WTC11 (cell line): ENCODE results near the gene PPM1K.

ENCODE experiments used
- CREM ChIP-seq: sonication (generic); formaldehyde crosslinking; IDR thresholded peaks from 2 replicates; pipeline ENCODE4 v1.8.1; 2022; ENCODE audit warnings: mild to moderate bottlenecking, missing genetic modification reagents, moderate library complexity
- CTCF ChIP-seq: fragments of 200-600 bp; IDR thresholded peaks from 2 replicates; pipeline ENCODE4 v1.8.0; 2022; ENCODE audit warnings: antibody characterized with exemption
- FOXK1 ChIP-seq: sonication (generic); formaldehyde crosslinking; IDR thresholded peaks from 2 replicates; pipeline ENCODE4 v1.8.0; 2022; ENCODE audit warnings: mild to moderate bottlenecking, moderate library complexity, missing genetic modification reagents
- FOXP4 ChIP-seq: sonication (generic); formaldehyde crosslinking; IDR thresholded peaks from 2 replicates; pipeline ENCODE4 v1.8.0; 2022; ENCODE audit warnings: mild to moderate bottlenecking, missing genetic modification reagents
- ZNF263 ChIP-seq: sonication (generic); formaldehyde crosslinking; IDR thresholded peaks from 2 replicates; pipeline ENCODE4 v1.8.1; 2022; ENCODE audit warnings: low read depth, mild to moderate bottlenecking, moderate library complexity, missing genetic modification reagents
- ZNF317 ChIP-seq: sonication (generic); formaldehyde crosslinking; IDR thresholded peaks from 2 replicates; pipeline ENCODE4 v1.8.1; 2023; ENCODE audit warnings: low read depth, mild to moderate bottlenecking, moderate library complexity, missing genetic modification reagents, borderline replicate concordance

- TF ChIP-seq CTCF (no peak), ZNF263 (CRISPR knock-in tag) (no peak), FOXP4 (CRISPR knock-in tag) (no peak), ZNF317 (CRISPR knock-in tag) (no peak), FOXK1 (CRISPR knock-in tag) (no peak), CREM (CRISPR knock-in tag) (no peak)
Measured at GRCh38 chr4:88277711-88278225, 6.6 kb downstream of the PPM1K start.
